GM21576 (cell line): ENCODE measurements around the gene COL18A1.

Source experiments
- ATAC-seq: cut with Tn5 transposase; IDR thresholded peaks from one replicate; pipeline ENCODE4 v1.9.1; 2021; ENCODE audit warnings: mild to moderate bottlenecking, moderate library complexity; ENCODE audit not compliant: unreplicated experiment

COL18A1 gene

DNA sequence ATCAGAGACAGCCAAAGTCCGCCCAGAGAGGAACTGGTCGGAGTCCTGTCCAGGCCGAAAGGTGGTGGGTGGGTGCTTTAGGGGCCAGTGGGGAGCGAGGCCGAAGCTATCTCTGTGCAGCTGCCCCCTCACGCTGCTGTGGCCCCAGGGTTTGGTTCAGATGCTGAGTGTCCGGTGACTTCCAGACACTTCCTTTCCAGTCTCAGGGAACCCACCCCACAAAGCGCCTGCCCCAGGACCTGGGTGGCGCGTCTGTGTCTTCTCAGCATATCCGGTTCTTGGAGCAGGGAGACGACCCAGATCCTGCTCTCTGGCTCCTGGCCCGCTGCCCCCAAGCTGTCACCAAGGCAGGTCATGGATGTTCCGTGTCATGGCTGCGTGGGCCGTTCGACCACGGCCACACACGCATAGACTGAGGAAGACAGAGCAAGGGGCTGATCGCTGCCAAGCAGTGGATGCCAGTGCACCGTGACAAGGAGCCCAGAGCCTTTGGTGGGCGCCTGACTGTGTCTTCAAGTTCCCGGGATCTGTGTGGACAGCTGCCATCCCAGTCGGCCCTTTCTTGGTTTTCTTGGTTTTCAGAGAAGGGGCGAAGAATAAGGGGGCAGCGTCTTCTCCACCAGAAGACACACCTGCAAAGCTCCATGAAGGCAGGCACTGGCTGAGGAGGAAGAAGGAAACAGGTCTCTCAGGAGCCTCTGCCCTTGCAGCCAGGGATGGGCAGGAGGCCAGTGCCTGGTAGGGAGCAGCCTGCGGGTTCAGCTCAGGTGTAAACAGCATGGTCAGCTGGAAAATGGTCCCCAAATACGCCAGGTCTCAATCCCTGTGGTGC is 22.9 kb upstream of the COL18A1 start:
- ATAC-seq = no peak

DNA sequence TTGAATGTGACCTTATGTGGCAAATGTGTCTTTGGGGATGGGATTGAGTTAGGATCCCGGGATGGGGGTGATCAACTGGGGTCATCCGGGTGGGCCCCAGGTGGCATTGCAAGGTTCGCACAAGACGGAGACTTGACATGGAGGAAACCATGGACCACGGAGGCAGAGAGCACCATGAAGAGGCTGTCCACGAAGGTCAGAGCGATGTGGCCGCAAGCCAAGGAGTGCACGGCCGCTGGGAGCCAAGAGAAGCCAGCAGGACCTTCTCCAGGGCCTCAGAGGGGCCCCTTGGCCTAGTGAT is 22.3 kb upstream of the COL18A1 start:
- ATAC-seq = no peak

DNA sequence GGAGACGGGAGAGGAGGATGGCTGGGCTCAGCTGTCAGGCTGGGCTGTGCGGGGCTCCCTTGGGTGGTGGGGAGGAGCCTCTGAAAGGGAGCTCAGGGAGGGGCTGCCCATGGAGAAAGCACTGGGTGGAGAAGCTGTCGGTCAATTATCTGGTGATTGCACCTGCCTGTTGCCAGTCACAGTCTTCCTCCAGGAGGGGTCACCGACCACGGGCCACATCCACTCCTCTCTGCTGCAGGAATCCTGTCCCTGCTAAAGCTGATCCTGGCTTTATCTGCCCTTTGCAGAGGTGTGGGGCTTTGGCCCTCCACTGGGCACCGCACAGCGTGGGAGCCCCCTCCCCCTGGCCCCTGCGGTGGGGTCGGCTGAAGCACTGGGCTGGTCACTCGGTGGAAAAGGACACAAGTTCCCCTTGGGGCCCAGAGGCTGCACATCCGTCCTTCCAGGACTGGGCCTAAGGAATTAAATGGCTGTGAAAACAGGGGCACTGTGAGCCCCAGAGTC is 21.8 kb upstream of the COL18A1 start:
- ATAC-seq = no peak

GRCh38 chr21:45383615-45384201 is 21.3 kb upstream of the COL18A1 start:
- no peak for ATAC-seq

DNA sequence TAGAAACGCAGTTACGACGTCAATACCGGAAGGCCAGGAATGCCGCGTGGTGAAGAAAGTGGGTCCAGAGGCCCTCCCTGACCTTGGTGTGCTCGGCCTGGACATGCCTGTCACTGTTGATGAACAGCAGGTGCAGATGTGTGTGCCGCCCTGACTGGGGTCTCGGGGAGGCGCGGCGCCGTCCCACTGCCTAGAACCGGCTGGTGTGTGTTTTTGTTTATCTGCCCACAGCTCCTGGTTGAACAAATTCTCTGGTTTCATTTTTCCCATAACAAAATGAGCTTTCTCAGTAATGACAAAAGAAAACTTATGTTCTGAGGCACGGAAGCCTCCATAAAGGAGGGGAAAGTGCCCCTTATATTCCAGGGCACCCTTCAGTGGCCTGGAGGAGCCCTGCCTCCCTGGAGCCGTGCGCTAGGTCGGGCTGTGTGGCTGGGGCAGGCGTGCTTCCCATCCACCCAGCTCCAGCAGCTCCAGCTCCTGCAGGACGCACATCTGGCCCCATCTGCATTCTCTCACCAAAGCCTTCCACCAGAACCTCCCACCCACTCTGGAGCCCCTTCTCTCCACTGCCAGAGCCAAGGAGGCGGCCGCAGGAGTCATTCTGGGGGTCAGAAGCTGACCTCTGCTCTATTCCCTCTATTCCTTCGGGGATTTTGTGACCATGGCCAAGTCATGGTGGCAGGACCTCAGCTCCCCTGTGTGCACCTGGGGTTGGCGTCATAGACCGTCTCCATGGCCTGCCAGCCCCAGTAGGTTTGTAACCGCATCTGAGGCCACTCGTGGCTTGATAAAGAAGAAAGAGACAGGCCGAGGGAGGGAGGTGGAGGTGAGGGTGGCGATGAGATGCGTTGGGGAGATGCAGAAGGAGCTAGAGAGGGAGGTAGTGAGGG is 20.1 kb upstream of the COL18A1 start:
- no peak for ATAC-seq

GRCh38 chr21:45385549-45386050 is 19.4 kb upstream of the COL18A1 start:
- no peak for ATAC-seq

DNA sequence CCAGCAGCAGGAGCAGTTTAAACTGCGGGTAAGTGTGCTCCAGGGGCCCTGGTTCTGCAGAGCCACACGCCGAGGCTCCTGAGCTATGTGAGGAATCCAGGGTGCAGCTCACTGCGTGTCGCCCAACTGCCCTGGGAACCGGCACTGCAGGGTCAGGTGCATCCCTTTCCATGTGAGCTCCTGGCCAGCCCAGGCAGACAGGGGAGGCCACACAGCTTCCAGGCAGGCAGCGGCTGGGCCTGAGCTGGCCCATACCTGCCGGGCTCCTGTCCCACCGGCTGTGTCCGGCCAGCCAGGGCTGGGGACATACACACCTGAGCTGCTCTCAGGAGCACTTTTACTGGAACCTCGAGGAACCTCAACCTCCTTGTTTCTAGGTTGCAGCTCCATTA is 18.6 kb upstream of the COL18A1 start:
- no peak for ATAC-seq

DNA sequence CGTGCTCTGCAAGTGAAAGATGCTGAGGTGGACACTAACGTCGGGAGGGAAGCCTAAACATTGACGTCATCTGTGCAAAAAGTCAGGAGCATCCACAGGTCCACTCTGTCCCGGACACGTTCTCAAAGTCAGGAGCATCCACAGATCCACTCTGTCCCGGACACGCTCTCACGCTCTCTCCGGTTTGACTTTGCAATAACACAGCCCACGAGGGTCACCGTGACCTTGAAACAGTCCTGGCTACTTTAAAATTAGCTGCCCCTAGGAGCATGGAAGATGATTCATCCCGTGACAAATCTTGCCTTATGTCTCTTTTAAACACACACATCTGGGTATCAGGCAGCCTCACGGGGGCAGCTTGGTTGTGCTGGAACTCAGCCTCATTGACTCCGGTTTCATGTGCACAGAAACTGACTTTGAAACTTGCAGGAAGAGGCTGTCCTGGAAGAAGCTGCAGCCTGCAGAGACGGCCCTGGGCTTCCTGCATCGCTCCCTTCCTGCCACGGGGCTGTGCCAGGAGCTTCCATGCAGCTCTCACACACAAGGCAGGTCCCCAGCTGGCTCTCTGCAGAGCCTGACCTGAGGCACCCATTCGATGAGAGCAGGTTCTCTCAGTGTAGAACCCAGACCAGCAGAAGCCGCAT is 18.1 kb upstream of the COL18A1 start:
- no peak for ATAC-seq

- ATAC-seq = no peak
Measured at GRCh38 chr21:45387506-45387905, 17.5 kb upstream of the COL18A1 start.

- no peak for ATAC-seq
Measured at GRCh38 chr21:45388011-45388521, 16.9 kb upstream of the COL18A1 start.

- no peak for ATAC-seq
Measured at GRCh38 chr21:45388611-45389296, 16.2 kb upstream of the COL18A1 start.

DNA sequence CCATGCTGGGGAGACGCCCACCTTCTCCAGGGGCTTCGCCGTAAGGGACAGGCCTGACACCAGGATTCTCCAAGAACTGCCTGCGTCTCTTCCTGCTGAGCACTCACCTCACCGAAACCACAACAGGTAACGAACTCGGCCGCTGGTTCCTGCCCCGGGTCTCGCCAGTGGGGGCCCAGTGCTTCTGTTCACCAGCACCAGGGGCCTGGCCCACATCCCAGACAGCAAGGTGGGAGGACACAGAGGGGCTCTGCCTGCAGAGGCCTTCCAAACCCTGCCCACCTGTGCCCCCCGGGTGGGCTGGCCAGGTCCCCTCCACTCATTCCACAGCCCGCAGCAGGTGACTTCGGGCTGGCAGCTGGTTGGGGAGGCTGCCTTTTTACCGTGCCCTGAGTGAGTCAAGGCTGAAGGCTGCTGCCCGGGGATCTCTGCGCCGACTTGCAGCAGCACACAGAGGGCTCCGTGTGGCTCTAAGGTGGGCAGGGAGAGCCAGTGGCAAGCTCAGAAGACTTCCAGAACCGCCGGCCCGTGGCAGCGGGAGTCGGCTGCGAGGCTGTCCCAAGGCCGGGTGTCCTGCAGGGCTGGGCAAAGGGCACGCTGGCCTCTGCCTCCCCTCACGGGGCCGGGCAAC is 14.7 kb upstream of the COL18A1 start:
- no peak for ATAC-seq

GRCh38 chr21:45390831-45391742 is 13.9 kb upstream of the COL18A1 start:
- ATAC-seq = no peak

- no peak for ATAC-seq
Measured at GRCh38 chr21:45391743-45392572, 13.0 kb upstream of the COL18A1 start.

- no peak for ATAC-seq
Measured at GRCh38 chr21:45392573-45392971, 12.4 kb upstream of the COL18A1 start.

DNA sequence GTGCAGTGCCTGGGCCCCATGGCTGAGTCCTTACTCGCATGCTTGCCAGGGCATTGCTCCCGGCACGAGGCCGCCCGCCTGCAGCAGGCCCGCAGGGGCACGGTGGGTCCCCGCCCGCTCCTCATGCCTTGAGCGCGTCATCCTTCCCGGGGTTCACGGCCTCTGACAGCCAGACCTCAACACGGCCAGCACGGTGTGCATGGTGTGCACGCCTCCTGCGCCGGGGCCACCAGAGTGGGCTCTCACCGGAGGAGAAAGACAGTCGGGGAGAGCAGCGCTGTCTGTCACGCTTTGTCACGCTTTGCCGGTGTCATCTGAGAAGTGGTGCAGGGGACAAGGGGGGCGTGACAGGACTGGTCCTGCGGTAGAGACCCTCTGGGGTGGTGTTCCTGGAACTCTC is 11.9 kb upstream of the COL18A1 start:
- ATAC-seq = no peak

DNA sequence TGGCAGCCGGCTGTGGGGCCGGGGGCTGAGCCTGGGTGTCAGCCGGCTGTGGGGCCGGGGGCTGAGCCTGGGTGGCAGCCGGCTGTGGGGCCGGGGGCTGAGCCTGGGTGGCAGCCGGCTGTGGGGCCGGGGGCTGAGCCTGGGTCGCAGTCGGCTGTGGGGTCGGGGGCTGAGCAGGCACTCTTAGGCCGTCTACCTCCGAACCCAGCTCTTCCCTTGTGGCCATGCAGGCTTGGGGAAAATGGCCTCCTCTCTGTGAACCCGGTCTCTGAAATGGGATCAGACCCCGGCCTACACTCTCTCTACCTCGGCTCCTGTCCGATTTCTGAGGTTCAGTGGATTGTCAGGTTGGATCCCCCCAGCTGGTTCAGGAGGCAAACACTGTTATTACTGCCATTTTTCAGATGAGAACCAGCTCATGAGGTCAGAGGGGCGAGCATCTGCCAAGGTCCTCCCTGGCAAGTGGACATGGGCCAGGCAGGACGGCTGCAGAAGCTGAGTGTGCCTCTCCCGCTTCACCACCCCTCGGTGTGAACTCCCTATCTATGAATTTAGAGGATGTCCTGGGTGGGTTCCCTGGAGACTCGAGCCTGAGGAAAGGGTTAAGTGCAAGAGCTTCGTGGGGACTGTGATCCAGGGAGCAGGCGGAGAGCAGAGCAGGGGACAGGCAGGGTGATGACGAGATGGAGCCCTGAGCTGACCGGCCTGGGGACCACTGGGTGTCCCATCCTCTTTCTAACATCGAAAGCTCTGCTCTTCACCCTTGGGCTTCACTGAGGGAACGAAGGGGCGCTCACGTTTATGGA is 10.9 kb upstream of the COL18A1 start:
- no peak for ATAC-seq
